Loucy (cell line): ENCODE results near the gene LRBA.

Experiments
- H2AFZ ChIP-seq: fragments of 200-600 bp; sonication (generic); 2 replicates; pipeline ENCODE4 v1.6.0; 2016; ENCODE audit warnings: antibody characterized with exemption, mild to moderate bottlenecking, low read length, moderate library complexity
- H3F3A ChIP-seq: fragments of 200-600 bp; 2 replicates; pipeline ENCODE4 v1.6.0; 2016; ENCODE audit warnings: antibody characterized with exemption, low read depth, mild to moderate bottlenecking
- H3K27me3 ChIP-seq: fragments of 200-600 bp; sonication (generic); 2 replicates; pipeline ENCODE4 v1.6.1; 2014; ENCODE audit warnings: low read length, mild to moderate bottlenecking; ENCODE audit not compliant: insufficient read depth, poor library complexity, severe bottlenecking
- H3K36me3 ChIP-seq: fragments of 200-600 bp; sonication (generic); 2 replicates; pipeline ENCODE4 v1.6.1; 2016; ENCODE audit warnings: low read length; ENCODE audit not compliant: insufficient read depth
- H3K4me1 ChIP-seq: fragments of 200-600 bp; sonication (generic); 2 replicates; pipeline ENCODE4 v1.5.1; 2014; ENCODE audit warnings: low read length, mild to moderate bottlenecking; ENCODE audit not compliant: insufficient read depth, poor library complexity, severe bottlenecking
- H3K4me2 ChIP-seq: fragments of 200-600 bp; sonication (generic); 2 replicates; pipeline ENCODE4 v1.6.0; 2014; ENCODE audit warnings: antibody characterized with exemption, low read length, low read depth, mild to moderate bottlenecking; ENCODE audit not compliant: poor library complexity, severe bottlenecking
- H3K4me3 ChIP-seq: fragments of 200-600 bp; sonication (generic); 2 replicates; pipeline ENCODE4 v1.5.1; 2014; ENCODE audit warnings: low read length, mild to moderate bottlenecking, mixed read lengths; ENCODE audit not compliant: poor library complexity, severe bottlenecking
- H3K79me2 ChIP-seq: fragments of 200-600 bp; sonication (generic); 2 replicates; pipeline ENCODE4 v1.6.1; 2014; ENCODE audit warnings: low read length; ENCODE audit not compliant: insufficient read depth
- H3K9ac ChIP-seq: fragments of 200-600 bp; sonication (generic); 2 replicates; pipeline ENCODE4 v1.6.0; 2014; ENCODE audit warnings: mild to moderate bottlenecking, low read depth, low read length, moderate library complexity; ENCODE audit not compliant: poor library complexity, severe bottlenecking
- H3K9me2 ChIP-seq: fragments of 200-600 bp; sonication (generic); replicated peaks from 2 replicates; pipeline ENCODE4 v1.6.1; 2016; ENCODE audit warnings: low read depth, low read length, mixed read lengths
- H3K9me3 ChIP-seq: fragments of 200-600 bp; sonication (generic); 2 replicates; pipeline ENCODE4 v1.6.1; 2014; ENCODE audit warnings: mild to moderate bottlenecking, antibody characterized with exemption, low read length, low read depth; ENCODE audit not compliant: insufficient read depth
- H4K20me1 ChIP-seq: fragments of 200-600 bp; sonication (generic); 2 replicates; pipeline ENCODE4 v1.6.0; 2014; ENCODE audit warnings: antibody characterized with exemption, low read length, mild to moderate bottlenecking; ENCODE audit not compliant: insufficient read depth, poor library complexity, severe bottlenecking
- EZH2phosphoT487 ChIP-seq: fragments of 200-600 bp; IDR thresholded peaks from 2 replicates; pipeline ENCODE4 v1.6.1; 2018; ENCODE audit warnings: antibody characterized with exemption, mild to moderate bottlenecking, moderate library complexity, borderline replicate concordance
- TF ChIP-seq, protein P1 (sequence below): fragments of 200-600 bp; sonication (generic); conservative IDR thresholded peaks from 2 replicates; pipeline ENCODE4 v1.5.1; 2014; ENCODE audit warnings: mild to moderate bottlenecking, antibody characterized with exemption, low read length

Gene LRBA

DNA sequence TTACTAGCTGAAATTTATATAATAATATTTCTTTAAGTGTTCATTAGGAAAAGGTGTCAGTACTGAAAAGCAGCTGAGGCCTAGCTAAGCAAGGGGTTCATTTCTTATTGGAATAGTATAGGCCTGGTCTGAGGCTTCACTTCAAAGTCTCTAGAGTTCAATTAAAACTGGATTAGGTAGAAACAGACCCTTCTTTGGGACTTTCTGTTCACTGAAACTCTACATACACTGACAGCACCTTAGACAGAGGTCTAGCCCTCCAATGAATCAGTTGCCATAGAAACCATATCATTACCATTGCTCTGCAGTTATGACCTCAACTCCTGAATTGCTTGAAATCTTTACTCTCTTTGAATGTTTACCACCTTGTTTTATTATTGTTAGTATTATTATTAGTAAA, 519.5 kb downstream of the LRBA start:
- Histone ChIP-seq H3K9ac (no peak overlapping the region), H2AFZ (no peak overlapping the region), H3F3A (no peaks in the 10 kb centered on the region), H3K4me2 (no peak overlapping the region), H3K4me1 (no peaks in the 10 kb centered on the region), H3K4me3 (no peak overlapping the region), H3K27me3 (no peaks in the 10 kb centered on the region), H4K20me1 (no peaks in the 10 kb centered on the region), H3K79me2 (no peaks in the 10 kb centered on the region), H3K9me2 (no peaks in the 10 kb centered on the region), H3K36me3 (no peaks in the 10 kb centered on the region), H3K9me3 (no peaks in the 10 kb centered on the region)
- TF ChIP-seq EZH2phosphoT487 = no peak
- TF ChIP-seq, protein P1, sequence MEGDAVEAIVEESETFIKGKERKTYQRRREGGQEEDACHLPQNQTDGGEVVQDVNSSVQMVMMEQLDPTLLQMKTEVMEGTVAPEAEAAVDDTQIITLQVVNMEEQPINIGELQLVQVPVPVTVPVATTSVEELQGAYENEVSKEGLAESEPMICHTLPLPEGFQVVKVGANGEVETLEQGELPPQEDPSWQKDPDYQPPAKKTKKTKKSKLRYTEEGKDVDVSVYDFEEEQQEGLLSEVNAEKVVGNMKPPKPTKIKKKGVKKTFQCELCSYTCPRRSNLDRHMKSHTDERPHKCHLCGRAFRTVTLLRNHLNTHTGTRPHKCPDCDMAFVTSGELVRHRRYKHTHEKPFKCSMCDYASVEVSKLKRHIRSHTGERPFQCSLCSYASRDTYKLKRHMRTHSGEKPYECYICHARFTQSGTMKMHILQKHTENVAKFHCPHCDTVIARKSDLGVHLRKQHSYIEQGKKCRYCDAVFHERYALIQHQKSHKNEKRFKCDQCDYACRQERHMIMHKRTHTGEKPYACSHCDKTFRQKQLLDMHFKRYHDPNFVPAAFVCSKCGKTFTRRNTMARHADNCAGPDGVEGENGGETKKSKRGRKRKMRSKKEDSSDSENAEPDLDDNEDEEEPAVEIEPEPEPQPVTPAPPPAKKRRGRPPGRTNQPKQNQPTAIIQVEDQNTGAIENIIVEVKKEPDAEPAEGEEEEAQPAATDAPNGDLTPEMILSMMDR = no peak

DNA sequence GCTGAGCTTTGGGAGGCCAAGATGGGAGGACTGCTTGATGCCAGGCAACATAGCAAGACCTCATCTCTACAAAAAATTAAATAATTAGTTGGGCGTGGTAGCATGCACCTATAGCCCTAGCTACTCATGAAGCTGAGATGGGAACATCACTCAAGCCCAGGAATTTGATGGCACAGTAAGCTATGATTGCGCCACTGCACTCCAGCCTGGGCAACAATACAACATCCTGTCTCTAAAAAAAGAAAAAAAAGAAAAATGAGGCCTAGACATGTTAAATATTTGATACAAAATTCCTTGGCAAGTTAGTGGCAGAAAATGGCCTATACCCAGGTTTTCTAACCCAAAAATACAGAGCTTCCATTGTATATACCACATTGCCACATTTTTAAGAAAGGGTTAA, 521.2 kb downstream of the LRBA start:
- Histone ChIP-seq H3K9me3 (no peaks in the 10 kb centered on the region), H3K4me3 (no peak overlapping the region), H3K79me2 (no peaks in the 10 kb centered on the region), H2AFZ (no peak overlapping the region), H3K27me3 (no peaks in the 10 kb centered on the region), H3K9me2 (no peaks in the 10 kb centered on the region), H3K4me2 (no peak overlapping the region), H3K4me1 (no peaks in the 10 kb centered on the region), H3K9ac (no peak overlapping the region), H3F3A (no peaks in the 10 kb centered on the region), H4K20me1 (no peaks in the 10 kb centered on the region), H3K36me3 (peaks cover 5% of the 10 kb centered on the region; the same call in 1 of the 2 replicates)
- TF ChIP-seq, protein P1 = no peak
- no peak for TF ChIP-seq EZH2phosphoT487

DNA sequence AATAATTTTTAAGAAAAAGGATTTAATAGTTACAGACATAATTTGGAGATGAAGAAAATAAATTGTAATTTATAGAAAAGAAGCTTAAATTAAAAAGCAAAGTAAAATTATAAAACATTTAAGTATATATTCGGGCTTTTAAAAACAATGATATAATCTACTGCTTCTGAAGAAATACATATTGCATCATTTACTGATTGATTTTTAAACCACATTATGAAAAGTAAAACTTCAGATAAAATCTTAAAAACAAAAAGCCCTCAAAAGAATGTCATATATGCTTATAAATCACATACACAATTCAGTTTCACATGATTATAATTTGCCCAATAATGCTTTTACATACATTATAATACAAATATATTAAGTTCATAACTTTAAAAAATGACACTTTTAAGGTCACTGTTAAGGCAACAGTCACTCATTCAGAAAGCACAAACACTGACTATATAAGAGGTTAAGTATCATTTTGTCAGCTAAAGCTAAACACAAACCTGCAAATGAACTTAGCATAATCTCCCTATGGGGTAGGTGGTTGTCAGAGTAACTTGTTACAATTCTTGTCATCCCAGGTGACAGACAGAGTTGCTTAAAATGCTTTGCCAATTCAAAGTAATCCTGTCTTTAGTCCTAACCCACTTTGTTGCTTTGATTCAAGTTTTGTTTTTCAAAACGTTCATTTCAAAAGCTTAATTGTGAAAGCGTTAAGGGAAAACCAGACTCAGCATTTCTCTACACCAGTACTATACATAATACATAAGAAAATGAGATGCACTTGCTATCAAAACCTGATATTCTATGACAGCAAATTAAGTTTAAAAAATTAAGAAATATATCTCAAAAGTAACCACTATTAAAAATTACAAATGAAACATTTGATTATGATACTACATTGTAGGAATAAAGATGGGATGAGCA, 523.7 kb downstream of the LRBA start:
- no peaks in the 10 kb centered on the region for H3K79me2 ChIP-seq
- H3K9me2 ChIP-seq = no peaks in the 10 kb centered on the region
- no peaks in the 10 kb centered on the region for H3K27me3 ChIP-seq
- H2AFZ ChIP-seq = no peak overlapping the region
- TF ChIP-seq, protein P1 = no peak
- TF ChIP-seq EZH2phosphoT487 = no peak
- H3K9ac ChIP-seq = no peak overlapping the region
- H3K4me2 ChIP-seq = no peak overlapping the region
- no peak overlapping the region for H3K4me3 ChIP-seq
- H3F3A ChIP-seq = no peaks in the 10 kb centered on the region
- H3K36me3 ChIP-seq = peaks cover 5% of the 10 kb centered on the region
- no peaks in the 10 kb centered on the region for H3K9me3 ChIP-seq
- H3K4me1 ChIP-seq = no peaks in the 10 kb centered on the region
- no peaks in the 10 kb centered on the region for H4K20me1 ChIP-seq
